HL-60 (cell line): ENCODE measurements around the gene DYNC1LI2.

Experiments used
- DNase-seq, 2 experiments: peaks; one replicate each; pipeline ENCODE4 v3.0.0-alpha.2; 2010 to 2020; ENCODE audit warnings: low read depth in 1 of 2, low spot score in 1 of 2
- H3K27ac ChIP-seq: fragments of 250-450 bp; sonication (Bioruptor Pico); replicated peaks from 2 replicates; pipeline ENCODE4 v1.5.1; 2020; ENCODE audit warnings: mild to moderate bottlenecking, moderate library complexity
- H3K27me3 ChIP-seq: fragments of 250-450 bp; sonication (Bioruptor Pico); 2 replicates; pipeline ENCODE4 v1.5.1; 2021; ENCODE audit warnings: mild to moderate bottlenecking, moderate library complexity; ENCODE audit not compliant: insufficient read depth, poor library complexity, severe bottlenecking
- H3K4me3 ChIP-seq: replicated peaks from 2 replicates; pipeline ENCODE4 v1.5.1; 2011; ENCODE audit warnings: mild to moderate bottlenecking, control low read depth, low read length; ENCODE audit not compliant: insufficient read depth
- GABPA ChIP-seq: IDR thresholded peaks from 2 replicates; pipeline ENCODE4 v1.6.1; 2012; ENCODE audit warnings: low read depth
- POLR2AphosphoS5 ChIP-seq: IDR thresholded peaks from 2 replicates; pipeline ENCODE4 v1.6.1; 2012; ENCODE audit warnings: low read depth
- REST ChIP-seq: IDR thresholded peaks from 2 replicates; pipeline ENCODE4 v1.6.1; 2012; ENCODE audit warnings: low read depth; ENCODE audit not compliant: insufficient replicate concordance
- SPI1 ChIP-seq: IDR thresholded peaks from 2 replicates; pipeline ENCODE4 v1.6.1; 2012; ENCODE audit warnings: low read depth, mild to moderate bottlenecking, borderline replicate concordance
- TF ChIP-seq, protein P1 (sequence below): IDR thresholded peaks from one replicate; pipeline ENCODE4 v1.5.1; 2011; ENCODE audit warnings: low read length, control low read depth, inconsistent platforms; ENCODE audit not compliant: insufficient read depth

The DYNC1LI2 gene

GRCh38 chr16:66751992-66752322 is 548 bp upstream of the DYNC1LI2 start:
- H3K27ac ChIP-seq = no peak overlapping the region; the same call in 1 of the 2 replicates

GRCh38 chr16:66751053-66751302 is 431 bp downstream of the DYNC1LI2 start:
- Histone ChIP-seq H3K27ac (peak overlapping the region; percentile 75), H3K27me3 (no peaks in the 10 kb centered on the region), H3K4me3 (peak overlapping the region; percentile 99)
- TF ChIP-seq POLR2AphosphoS5 = no peak
- TF ChIP-seq, protein P1, sequence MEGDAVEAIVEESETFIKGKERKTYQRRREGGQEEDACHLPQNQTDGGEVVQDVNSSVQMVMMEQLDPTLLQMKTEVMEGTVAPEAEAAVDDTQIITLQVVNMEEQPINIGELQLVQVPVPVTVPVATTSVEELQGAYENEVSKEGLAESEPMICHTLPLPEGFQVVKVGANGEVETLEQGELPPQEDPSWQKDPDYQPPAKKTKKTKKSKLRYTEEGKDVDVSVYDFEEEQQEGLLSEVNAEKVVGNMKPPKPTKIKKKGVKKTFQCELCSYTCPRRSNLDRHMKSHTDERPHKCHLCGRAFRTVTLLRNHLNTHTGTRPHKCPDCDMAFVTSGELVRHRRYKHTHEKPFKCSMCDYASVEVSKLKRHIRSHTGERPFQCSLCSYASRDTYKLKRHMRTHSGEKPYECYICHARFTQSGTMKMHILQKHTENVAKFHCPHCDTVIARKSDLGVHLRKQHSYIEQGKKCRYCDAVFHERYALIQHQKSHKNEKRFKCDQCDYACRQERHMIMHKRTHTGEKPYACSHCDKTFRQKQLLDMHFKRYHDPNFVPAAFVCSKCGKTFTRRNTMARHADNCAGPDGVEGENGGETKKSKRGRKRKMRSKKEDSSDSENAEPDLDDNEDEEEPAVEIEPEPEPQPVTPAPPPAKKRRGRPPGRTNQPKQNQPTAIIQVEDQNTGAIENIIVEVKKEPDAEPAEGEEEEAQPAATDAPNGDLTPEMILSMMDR = no peak
- TF ChIP-seq SPI1 = no peak
- no peak for TF ChIP-seq REST
- no peak for TF ChIP-seq GABPA
- no peak for DNase-seq

More at GRCh38 chr16:66751992-66752322, 548 bp upstream of the DYNC1LI2 start:
- DNase-seq = no peak
- no peak for TF ChIP-seq GABPA
- TF ChIP-seq SPI1 = no peak
- TF ChIP-seq POLR2AphosphoS5 = no peak
- TF ChIP-seq, protein P1 = no peak
- TF ChIP-seq REST = no peak
- Histone ChIP-seq H3K4me3 (no peak overlapping the region), H3K27me3 (no peaks in the 10 kb centered on the region)

DNA sequence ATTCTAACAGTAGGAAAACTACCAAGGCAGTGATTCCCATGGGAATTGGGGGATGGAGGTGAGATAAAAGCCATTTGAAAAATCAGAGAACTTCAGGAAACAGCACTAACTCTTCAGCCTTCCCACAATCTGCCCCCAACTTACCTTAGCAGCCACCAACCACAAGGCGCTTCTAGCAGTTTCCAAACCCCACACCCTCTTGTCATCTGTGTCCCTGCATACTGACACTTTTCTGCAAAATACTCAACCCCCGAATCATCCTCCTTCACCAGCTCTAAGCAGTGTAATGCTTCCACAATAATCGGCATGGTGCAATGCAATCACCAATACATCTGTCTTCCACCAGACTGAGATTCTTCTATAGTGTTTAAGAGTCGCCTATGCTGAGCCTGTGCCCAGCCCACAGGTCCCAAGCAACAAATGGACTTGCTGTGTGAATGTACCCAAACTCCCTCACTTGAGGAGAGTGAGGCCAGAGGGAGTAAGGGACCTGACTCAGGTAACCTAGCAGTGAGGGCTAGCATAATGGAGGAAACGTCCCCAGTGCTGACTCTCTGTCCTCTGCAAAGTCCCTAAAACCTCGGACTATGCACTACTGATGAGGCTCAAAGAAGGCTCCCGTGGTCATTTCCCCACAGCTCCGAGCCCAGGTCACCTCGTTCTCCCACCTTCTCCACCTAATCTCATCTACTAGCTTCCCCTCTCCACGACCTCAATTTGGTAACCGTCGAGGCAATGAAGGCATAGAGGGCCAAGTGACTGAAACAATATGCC is 943 bp downstream of the DYNC1LI2 start:
- H3K27ac ChIP-seq = peak overlapping the region; percentile 75
- DNase-seq = no peak
- no peaks in the 10 kb centered on the region for H3K27me3 ChIP-seq
- H3K4me3 ChIP-seq = peak overlapping the region; percentile 99
- no peak for TF ChIP-seq GABPA
- no peak for TF ChIP-seq REST
- TF ChIP-seq, protein P1 = no peak
- TF ChIP-seq POLR2AphosphoS5 = no peak
- no peak for TF ChIP-seq SPI1
